Measurements from ENCODE around the gene SAMD4B. TPM values are rescaled to one million over a fixed set of nuclear protein-coding genes. Genes with fewer than 3 reads are reported as not detected.

Gene SAMD4B
- total and polyA plus RNA-seq, 2 of the 8 experiments (the other 6 are each of a cell fraction or from before 2014, with no cell fraction given) = 137 to 158 TPM

DNA sequence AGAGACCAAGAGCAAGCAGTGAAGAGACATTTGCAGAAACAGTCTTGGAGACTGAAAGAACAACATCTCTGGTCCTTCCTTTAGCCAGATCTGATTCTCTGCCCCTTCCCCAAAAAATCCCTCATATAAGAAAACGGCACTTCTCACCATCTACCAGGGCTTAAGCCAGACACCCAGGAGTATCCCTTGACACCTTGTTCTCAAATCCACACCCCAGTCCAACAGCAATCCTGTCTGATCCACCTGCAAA lies 68.5 kb downstream of the SAMD4B start:
- CTCF ChIA-PET (ENCODE audit: partially characterized antibody) = interaction anchor here (0.8 to 2.3 kb wide), 10 partner anchors 12 to 231 kb away, joined by 3 to 128 read pairs (median 6); partner anchors contain the start of genes MED29 and PAF1
- no peak overlapping the region for H4K91ac ChIP-seq (replicated peaks; ENCODE audit: insufficient read length, low read length)
- H3K4me2 ChIP-seq (ENCODE audit: insufficient read depth in 1 of 2, low read depth in 2 of 2, low read length in 2 of 2) = peak overlapping the region; percentile 78 to 84
- peaks cover 10 to 46% (median 22%) of the 10 kb centered on the region in 4 experiments for H3K4me1 ChIP-seq (replicated peaks in 1 of 4; ENCODE audit: control insufficient read depth in 3 of 4, insufficient read depth in 4 of 4, low read length in 3 of 4)
- peak in 1 of 2 experiments; percentile 32 for DNase-seq (ENCODE audit: low read depth in 1 of 2, low spot score in 2 of 2)
- H3K56ac ChIP-seq (replicated peaks; ENCODE audit: insufficient read length, low read depth, low read length) = no peak overlapping the region
- no peak overlapping the region for H4K8ac ChIP-seq (ENCODE audit: extremely low read depth, insufficient read depth, low read length)
- no peaks in the 10 kb centered on the region for H3K27me3 ChIP-seq (replicated peaks in 1 of 4; ENCODE audit: control insufficient read depth in 3 of 4, extremely low read depth in 1 of 4, insufficient read depth in 3 of 4, low read length in 3 of 4)
- H2BK12ac ChIP-seq (ENCODE audit: low read depth, low read length) = 0 out of 2 replicates have a peak overlapping the region, but pooled peaks have one; percentile 96
- peak overlapping the region; percentile 0; the same call in 1 of the 2 replicates for H2BK5ac ChIP-seq (ENCODE audit: low read depth, low read length)
- H2BK120ac ChIP-seq (replicated peaks; ENCODE audit: low read depth, low read length) = no peak overlapping the region
- no peaks in the 10 kb centered on the region for H3K9me3 ChIP-seq (ENCODE audit: insufficient read depth in 2 of 2, low read depth in 1 of 2, low read length in 1 of 2)
- H3K9ac ChIP-seq (replicated peaks in 1 of 4; ENCODE audit: extremely low read depth in 1 of 4, low read depth in 3 of 4, low read length in 3 of 4) = peak overlapping the region in 2 of 4 experiments; percentile 41 to 75; a peak in 2 of 7 replicates
- no peak overlapping the region for H2AFZ ChIP-seq (ENCODE audit: low read length)
- H3K36me3 ChIP-seq (ENCODE audit: control insufficient read depth in 2 of 4, insufficient read depth in 4 of 4, low read length in 3 of 4) = peaks cover 0 to 6% (median 0%) of the 10 kb centered on the region in 4 experiments; a peak in 2 of 8 replicates
- no peak overlapping the region for H2BK20ac ChIP-seq (ENCODE audit: low read length)
- H3K18ac ChIP-seq (ENCODE audit: extremely low read depth, low read length) = no peak overlapping the region
- WGBS, 2 experiments (ENCODE audit: extremely low coverage in 1 of 2, insufficient coverage in 1 of 2, insufficient read length in 1 of 2, insufficient replicate concordance in 2 of 2, low coverage in 1 of 2, low lambda C conversion rate in 2 of 2, missing lambda C conversion rate in 1 of 2) = 88% methylated on average over 1 of the region's 1 CpG; no CpG with 5 or more reads in 1 of the 2 experiments
- H3K4me3 ChIP-seq (ENCODE audit: extremely low read depth in 1 of 4, insufficient read depth in 2 of 4, low read depth in 3 of 4, low read length in 4 of 4) = peak overlapping the region; percentile 64 to 97 (median 83); a peak in 5 of 8 replicates
- TF ChIP-seq EGR1 (IDR thresholded peaks at IDR 0.05; ENCODE audit: borderline replicate concordance, low read depth, low read length) (no peak), POLR2A (IDR thresholded peaks at IDR 0.05; ENCODE audit: control extremely low read depth in 1 of 2, low read depth in 2 of 2, low read length in 2 of 2) (peak in 1 of 2 experiments; percentile 32; a peak in 1 of 3 replicates)
- H2AK5ac ChIP-seq (ENCODE audit: low read depth, low read length) = 0 out of 2 replicates have a peak overlapping the region, but pooled peaks have one; percentile 1
- H3K4ac ChIP-seq (replicated peaks; ENCODE audit: insufficient read length, low read depth, low read length) = no peak overlapping the region
- no peak overlapping the region for H3K23ac ChIP-seq (ENCODE audit: insufficient read length)
- H3K27ac ChIP-seq (ENCODE audit: low read depth, low read length) = peak overlapping the region; percentile 92; the same call in 1 of the 2 replicates
- no peak overlapping the region for H4K5ac ChIP-seq (ENCODE audit: insufficient read length, low read depth, low read length)
- no peak for FAIRE-seq
- no peak overlapping the region for H2BK15ac ChIP-seq (ENCODE audit: low read length)
- peaks cover 24% of the 10 kb centered on the region for H3K23me2 ChIP-seq (ENCODE audit: low read depth, low read length)
- H3K79me1 ChIP-seq (ENCODE audit: low read depth, low read length) = no peaks in the 10 kb centered on the region
- peaks cover 6 to 33% of the 10 kb centered on the region in 2 experiments; a peak in 3 of 4 replicates for H3K79me2 ChIP-seq (ENCODE audit: control insufficient read depth in 1 of 2, insufficient read depth in 2 of 2, low read length in 2 of 2)
- H3K14ac ChIP-seq (ENCODE audit: insufficient read length) = no peak overlapping the region
- H4K20me1 ChIP-seq (replicated peaks in 1 of 2; ENCODE audit: control insufficient read depth in 1 of 2, insufficient read depth in 2 of 2, low read length in 2 of 2) = peaks cover 2 to 18% of the 10 kb centered on the region in 2 experiments
- POLR2A ChIA-PET (ENCODE audit: partially characterized antibody) = interaction anchor here (0.7 to 25.7 kb wide), 6 partner anchors 10 to 90 kb away, joined by 3 to 1154 read pairs (median 13); partner anchors contain the start of genes MED29, PAF1, RPS16 and SUPT5H

Data from H1 (cell line).